Epithelial cell of prostate (primary cell): ENCODE data around the gene NDUFS7.

Experiments
- DNase-seq: peaks from one replicate; pipeline ENCODE4 v3.0.0-alpha.2; 2011; ENCODE audit warnings: low read depth, low spot score
- H3K27ac ChIP-seq: fragments of 450-650 bp; 2 replicates; pipeline ENCODE4 v1.5.1; 2017; ENCODE audit warnings: mild to moderate bottlenecking

Gene NDUFS7

GRCh38 chr19:1383312-1384084 is at the start of gene NDUFS7:
Gene NDUFS7 (plus strand): TSS chr19:1383907. CDS start chr19:1383927, 20 bp downstream.
- peak; percentile 75 for DNase-seq
- peak within 1 kb of the TSS; percentile 64 for H3K27ac ChIP-seq

- no peak for DNase-seq
- H3K27ac ChIP-seq = no peak overlapping the region
Measured at GRCh38 chr19:1336079-1336684, 47.5 kb upstream of the NDUFS7 start.

GRCh38 chr19:1340681-1341469 is 42.8 kb upstream of the NDUFS7 start:
- DNase-seq = no peak
- no peak overlapping the region for H3K27ac ChIP-seq

DNA sequence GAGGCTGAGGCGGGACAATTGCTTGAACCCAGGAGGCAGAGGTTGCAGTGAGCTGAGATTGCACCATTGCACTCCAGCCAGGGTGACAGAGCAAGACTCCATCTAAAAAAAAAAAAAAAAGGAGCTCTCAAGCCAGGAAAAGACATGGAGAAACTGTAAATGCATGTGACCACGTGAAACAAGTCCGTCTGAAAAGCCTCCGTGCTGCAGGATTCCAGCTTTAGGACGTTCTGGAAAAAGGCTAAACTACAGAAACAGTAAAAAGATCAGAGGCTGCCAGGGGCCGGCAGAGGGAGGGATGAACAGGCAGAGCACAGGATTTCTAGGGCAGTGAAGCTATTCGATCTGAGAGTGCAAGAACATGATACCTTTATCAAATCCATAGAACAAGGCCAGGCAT is 40.7 kb upstream of the NDUFS7 start:
- H3K27ac ChIP-seq = no peak overlapping the region
- no peak for DNase-seq

DNA sequence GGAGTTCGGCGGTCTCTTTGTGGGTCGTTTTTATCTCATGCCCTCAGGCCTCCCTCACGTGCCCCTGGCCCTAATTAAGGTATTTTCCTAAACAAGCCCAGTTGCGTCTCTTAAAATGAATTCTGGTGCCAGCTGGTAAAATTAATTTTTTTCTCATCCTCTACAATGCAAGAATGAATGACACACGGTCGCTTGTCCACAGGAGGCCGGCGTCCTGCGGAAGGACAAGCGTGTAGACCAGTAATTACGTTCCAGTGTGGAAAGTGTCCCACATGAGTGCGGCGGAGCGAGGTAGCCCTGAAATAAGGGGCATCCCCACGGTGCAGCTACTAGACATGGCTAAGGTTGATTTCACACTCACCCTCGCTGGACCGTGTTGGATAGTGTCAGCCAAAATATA is 34.5 kb upstream of the NDUFS7 start:
- no peak overlapping the region for H3K27ac ChIP-seq
- no peak for DNase-seq

- no peak for DNase-seq
- no peak overlapping the region for H3K27ac ChIP-seq
Measured at GRCh38 chr19:1350867-1351266, 32.8 kb upstream of the NDUFS7 start.

GRCh38 chr19:1351381-1351851 is 32.3 kb upstream of the NDUFS7 start:
- H3K27ac ChIP-seq = no peak overlapping the region
- no peak for DNase-seq

GRCh38 chr19:1353144-1353543 is 30.6 kb upstream of the NDUFS7 start:
- DNase-seq = no peak
- no peak overlapping the region for H3K27ac ChIP-seq

- DNase-seq = no peak
- peak overlapping the region; percentile 52 for H3K27ac ChIP-seq
Measured at GRCh38 chr19:1354970-1355567, 28.6 kb upstream of the NDUFS7 start.

- no peak overlapping the region for H3K27ac ChIP-seq
- DNase-seq = no peak
Measured at GRCh38 chr19:1355568-1356507, 27.9 kb upstream of the NDUFS7 start.

DNA sequence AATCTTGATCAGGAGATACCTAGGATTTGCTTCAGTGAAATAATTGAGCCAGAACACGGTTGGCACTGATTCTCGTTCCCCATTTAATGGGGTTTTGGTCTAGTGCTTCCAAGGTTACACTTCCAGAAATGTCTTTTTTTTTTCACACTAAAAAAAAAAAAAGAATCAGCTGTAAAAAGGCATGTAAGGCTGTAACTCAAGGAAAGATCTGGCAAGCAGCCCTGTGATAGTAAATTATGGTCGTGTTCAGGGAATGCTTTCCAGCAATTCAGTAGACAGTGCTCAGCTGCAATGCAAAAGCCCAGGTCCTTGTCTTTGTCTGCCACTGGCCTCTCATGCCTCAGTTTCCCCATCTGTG is 27.2 kb upstream of the NDUFS7 start:
- DNase-seq = no peak

DNA sequence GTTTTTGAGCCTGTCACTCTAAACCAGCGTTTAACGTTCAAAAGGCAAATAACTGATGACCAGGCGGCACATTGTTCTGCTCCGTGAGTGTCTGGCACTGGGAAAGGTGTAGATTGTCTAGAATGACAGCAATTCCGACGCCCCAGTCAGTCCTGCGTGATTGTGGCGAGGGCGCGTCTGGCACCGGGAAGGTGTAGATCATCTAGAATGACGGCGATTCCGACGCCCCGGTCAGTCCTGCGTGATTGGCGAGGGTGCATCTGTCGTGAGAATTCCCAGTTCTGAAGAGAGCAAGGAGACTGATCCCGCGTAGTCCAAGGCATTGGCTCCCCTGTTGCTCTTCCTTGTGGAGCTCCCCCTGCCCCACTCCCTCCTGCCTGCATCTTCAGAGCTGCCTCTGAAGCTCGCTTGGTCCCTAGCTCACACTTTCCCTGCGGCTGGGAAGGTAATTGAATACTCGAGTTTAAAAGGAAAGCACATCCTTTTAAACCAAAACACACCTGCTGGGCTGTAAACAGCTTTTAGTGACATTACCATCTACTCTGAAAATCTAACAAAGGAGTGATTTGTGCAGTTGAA is 26.1 kb upstream of the NDUFS7 start:
- DNase-seq = no peak

More for the DNA sequence above, 27.2 kb upstream of the NDUFS7 start:
- H3K27ac ChIP-seq = no peak overlapping the region

DNA sequence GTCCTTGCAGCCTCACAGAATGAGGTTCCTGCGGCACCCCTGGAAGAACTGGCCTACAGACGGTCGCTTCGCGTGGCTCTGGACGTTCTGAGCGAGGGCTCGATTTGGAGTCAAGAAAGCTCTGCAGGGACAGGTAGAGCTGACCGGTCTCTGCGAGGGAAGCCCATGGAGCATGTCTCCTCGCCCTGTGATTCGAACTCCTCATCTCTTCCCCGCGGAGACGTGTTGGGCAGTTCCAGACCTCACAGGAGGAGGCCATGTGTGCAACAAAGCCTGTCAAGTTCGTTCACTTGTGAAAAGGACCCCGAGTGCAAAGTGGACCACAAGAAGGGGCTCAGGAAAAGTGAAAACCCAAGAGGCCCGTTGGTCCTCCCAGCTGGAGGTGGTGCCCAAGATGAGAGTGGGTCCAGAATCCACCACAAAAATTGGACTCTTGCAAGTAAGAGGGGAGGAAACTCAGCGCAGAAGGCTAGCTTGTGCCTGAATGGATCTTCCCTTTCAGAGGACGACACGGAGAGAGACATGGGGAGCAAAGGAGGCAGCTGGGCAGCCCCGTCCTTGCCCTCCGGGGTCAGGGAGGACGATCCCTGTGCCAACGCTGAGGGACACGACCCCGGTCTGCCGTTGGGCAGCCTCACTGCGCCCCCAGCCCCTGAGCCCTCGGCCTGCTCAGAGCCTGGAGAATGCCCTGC is 23.4 kb upstream of the NDUFS7 start:
- H3K27ac ChIP-seq = no peak overlapping the region
- DNase-seq = no peak

More for the DNA sequence above, 26.1 kb upstream of the NDUFS7 start:
- H3K27ac ChIP-seq = no peak overlapping the region

DNA sequence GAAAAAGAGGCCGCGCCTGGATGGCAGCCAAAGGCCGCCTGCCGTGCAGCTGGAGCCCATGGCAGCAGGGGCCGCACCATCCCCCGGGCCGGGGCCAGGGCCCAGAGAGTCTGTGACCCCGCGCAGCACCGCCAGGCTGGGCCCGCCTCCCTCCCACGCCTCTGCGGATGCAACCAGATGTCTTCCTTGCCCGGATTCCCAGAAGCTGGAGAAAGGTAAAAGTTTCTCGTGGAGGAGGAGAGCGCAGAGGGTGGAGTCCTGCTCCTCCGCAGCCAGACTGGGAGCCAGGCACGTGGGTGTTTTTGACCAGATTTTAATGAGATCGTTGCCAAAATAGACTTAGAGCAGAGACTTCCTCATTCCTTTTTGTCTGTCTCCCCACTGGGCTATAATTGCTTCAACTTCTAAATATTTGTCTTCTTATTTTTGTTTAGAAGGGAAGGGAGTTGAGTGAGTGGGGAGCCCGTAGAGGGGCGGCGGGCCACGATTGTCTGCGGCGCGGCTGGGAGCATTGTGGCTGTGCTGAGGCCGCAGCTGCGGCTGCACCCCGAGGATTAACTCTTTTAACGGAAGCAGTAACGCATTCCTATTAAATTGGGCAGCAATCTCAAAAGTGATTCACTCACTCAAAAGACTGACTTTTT is 22.8 kb upstream of the NDUFS7 start:
- no peak for DNase-seq

DNA sequence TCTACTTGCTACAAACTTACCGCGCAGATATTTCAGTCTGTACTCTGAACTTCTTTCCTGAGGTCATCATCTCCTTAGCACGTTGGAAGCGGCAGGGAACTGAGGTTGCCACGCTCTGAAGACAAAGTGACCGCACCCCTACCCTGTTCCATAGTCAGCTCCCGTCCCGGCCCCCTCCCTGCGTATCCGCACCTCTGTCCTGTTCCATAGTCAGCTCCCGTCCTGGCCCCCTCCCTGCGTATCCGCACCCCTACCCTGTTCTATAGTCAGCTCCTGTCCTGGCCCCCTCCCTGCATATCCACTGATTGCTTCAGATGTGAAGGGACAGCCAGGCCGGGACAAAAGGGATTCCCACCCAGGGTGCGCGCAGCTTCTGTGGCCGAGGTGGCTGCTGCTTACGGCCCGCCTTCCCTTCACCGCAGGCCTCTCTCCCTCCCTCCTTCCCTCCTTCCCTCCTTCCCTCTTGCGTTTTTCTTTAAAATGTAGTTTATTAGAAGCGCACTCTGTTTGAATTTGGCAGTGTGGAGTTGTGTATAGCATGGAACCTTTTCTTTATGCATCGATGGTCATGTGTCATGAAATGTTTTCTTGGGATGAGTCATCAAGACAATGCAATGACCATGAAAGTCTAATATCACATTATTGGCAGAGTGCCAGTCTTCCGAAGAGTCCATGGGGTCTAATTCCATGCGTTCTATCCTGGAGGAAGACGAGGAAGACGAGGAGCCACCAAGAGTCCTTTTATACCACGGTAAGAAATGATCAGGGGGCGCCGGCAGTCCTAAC is 21.9 kb upstream of the NDUFS7 start:
- DNase-seq = no peak
- H3K27ac ChIP-seq = no peak overlapping the region

More for the DNA sequence above, 22.8 kb upstream of the NDUFS7 start:
- H3K27ac ChIP-seq = no peak overlapping the region

- DNase-seq = no peak
- no peak overlapping the region for H3K27ac ChIP-seq
Measured at GRCh38 chr19:1362387-1363257, 21.1 kb upstream of the NDUFS7 start.
